Measurements from ENCODE around the gene TMEM242. TPM values are rescaled to one million over a fixed set of nuclear protein-coding genes. Genes with fewer than 3 reads are reported as not detected.

Gene TMEM242
- total and polyA plus RNA-seq, 2 of the 4 experiments (the other 2 are of a cell fraction), result 2.3 to 4.6 TPM

- Histone ChIP-seq H3K4ac (ENCODE audit: low read depth, low read length) (no peak overlapping the region), H3K23ac (ENCODE audit: low read depth, low read length) (no peak overlapping the region), H2AK5ac (ENCODE audit: low read depth, low read length) (no peak overlapping the region), H3K36me3 (ENCODE audit: control insufficient read depth, insufficient read depth, low read length) (no peaks in the 10 kb centered on the region), H2AFZ (replicated peaks; ENCODE audit: low read length, poor library complexity) (no peak overlapping the region), H4K91ac (ENCODE audit: insufficient read depth, low read depth, low read length) (no peak overlapping the region), H3K4me2 (ENCODE audit: low read depth, low read length) (no peak overlapping the region), H3K27me3 (ENCODE audit: control insufficient read depth, insufficient read depth, low read length) (peaks cover 7% of the 10 kb centered on the region), H2AK9ac (replicated peaks; ENCODE audit: low read depth, low read length, poor library complexity) (no peak overlapping the region), H3K9ac (ENCODE audit: low read depth, low read length) (no peak overlapping the region), H4K8ac (ENCODE audit: low read depth in 2 of 2, low read length in 2 of 2) (no peak overlapping the region), H3K4me3 (ENCODE audit: insufficient read depth, low read depth, low read length) (no peak overlapping the region), H4K20me1 (ENCODE audit: insufficient read depth, low read length) (no peaks in the 10 kb centered on the region), H2BK20ac (ENCODE audit: low read depth, low read length) (no peak overlapping the region), H3K56ac (ENCODE audit: extremely low read depth, insufficient read depth, low read length) (no peak overlapping the region), H3K9me1 (ENCODE audit: insufficient read depth, low read length) (no peaks in the 10 kb centered on the region), H3K79me1 (ENCODE audit: low read depth in 1 of 2, low read length in 2 of 2) (no peaks in the 10 kb centered on the region), H3K18ac (ENCODE audit: low read depth, low read length) (no peak overlapping the region), H3K27ac (ENCODE audit: insufficient read depth, low read length) (no peak overlapping the region), H3K9me3 (ENCODE audit: control insufficient read depth, insufficient read depth, low read length) (no peaks in the 10 kb centered on the region), H2BK5ac (ENCODE audit: low read depth, low read length, poor library complexity, severe bottlenecking) (no peak overlapping the region), H3K4me1 (ENCODE audit: control insufficient read depth, insufficient read depth, low read length) (no peaks in the 10 kb centered on the region), H4K5ac (ENCODE audit: low read depth, low read length) (no peak overlapping the region), H2BK15ac (ENCODE audit: low read depth, low read length) (no peak overlapping the region), H2BK120ac (ENCODE audit: low read depth, low read length) (no peak overlapping the region), H3K14ac (replicated peaks; ENCODE audit: low read depth, low read length) (no peak overlapping the region)
- intact Hi-C loops (cut with micrococcal nuclease) (no loop called here), in situ Hi-C loops (cut with MboI; ENCODE audit: low sequenced_read_pairs) (no loop called here), dilution Hi-C loops (cut with HindIII; ENCODE audit: low sequenced_read_pairs, unreplicated experiment) (no loop called here)
- DNase-seq (no peak), ATAC-seq (ENCODE audit: low read depth) (no peak)
- CTCF ChIA-PET, result interaction anchor here (0.7 kb wide), 1 partner anchor 610 kb away, joined by 3 read pairs; no protein-coding TSS in a partner anchor
- 100% methylated on average over 5 of the region's 10 CpGs; no CpG with 5 or more reads in 1 of the 2 experiments for WGBS, 2 experiments (ENCODE audit: extremely low coverage in 2 of 2, insufficient read length in 1 of 2)
- POLR2A ChIA-PET (ENCODE audit: unreplicated experiment), result no interaction called here
- BruUV-seq (replicated peaks), result no TSS peak
- TF ChIP-seq FOS (IDR thresholded peaks at IDR 0.05; ENCODE audit: low read depth, low read length), result no peak
- no peak for TF ChIP-seq CHD1 (IDR thresholded peaks at IDR 0.05; ENCODE audit: low read depth, low read length)
- no peak for TF ChIP-seq POLR2A (IDR thresholded peaks at IDR 0.05; ENCODE audit: low read depth, low read length)
- no peak for TF ChIP-seq RFX5 (IDR thresholded peaks at IDR 0.05; ENCODE audit: low read depth, low read length)
- no peak for TF ChIP-seq RAD21 (IDR thresholded peaks at IDR 0.05; ENCODE audit: low read length)
- TF ChIP-seq ELK1 (IDR thresholded peaks at IDR 0.05; ENCODE audit: borderline replicate concordance, low read depth, low read length), result no peak
- no peak for TF ChIP-seq RCOR1 (IDR thresholded peaks at IDR 0.05; ENCODE audit: insufficient replicate concordance, low read length)
- no peak for TF ChIP-seq MXI1 (IDR thresholded peaks at IDR 0.05; ENCODE audit: borderline replicate concordance, low read depth, low read length)
- no peak for TF ChIP-seq USF2 (IDR thresholded peaks at IDR 0.05; ENCODE audit: low read depth, low read length)
- no peak for TF ChIP-seq SMC3 (IDR thresholded peaks at IDR 0.05; ENCODE audit: low read depth, low read length)
- TF ChIP-seq NFE2L2 (IDR thresholded peaks at IDR 0.05; ENCODE audit: low read depth, low read length), result no peak
These were observed 49.4 kb upstream of the TMEM242 start for GRCh38 chr6:157372501-157373280.
